IMR-90 (cell line): ENCODE results near the gene GRID1. TPM values are rescaled to one million over a fixed set of nuclear protein-coding genes. Genes with fewer than 3 reads are reported as not detected.

Experiments
- ATAC-seq: fragments of 200-7000 bp; cut with Tn5 transposase; 2 replicates; pipeline ENCODE4 v1.9.1; 2020; ENCODE audit warnings: low read depth, mild to moderate bottlenecking, moderate library complexity
- BruUV-seq: library from RNA; stranded (reverse); fragments of 400-500 nt; replicated peaks from 2 replicates; lab custom pipeline; 2021; lab: Mats Ljungman, UMichigan
- CTCF ChIA-PET: fragments of 300-600 bp; formaldehyde crosslinking; extraction: SDS; loops from one replicate; lab custom pipeline; 2021; ENCODE audit warnings: antibody characterized with exemption; lab: Yijun Ruan, JAX
- POLR2A ChIA-PET: fragments of 300-600 bp; sonication (Branson Sonifier 250); formaldehyde crosslinking; loops from one replicate; lab custom pipeline; 2022; ENCODE audit warnings: antibody characterized with exemption; ENCODE audit not compliant: unreplicated experiment; lab: Charles Lee
- DNase-seq: peaks from one replicate; pipeline ENCODE4 v3.0.0; 2013
- H2AFZ ChIP-seq: replicated peaks from 2 replicates; pipeline ENCODE3; 2013; ENCODE audit warnings: low read length, mild to moderate bottlenecking; ENCODE audit not compliant: poor library complexity
- H2AK5ac ChIP-seq: 2 replicates; pipeline ENCODE4 v1.6.1; 2013; ENCODE audit warnings: low read depth, low read length, inconsistent platforms
- H2AK9ac ChIP-seq: replicated peaks from 2 replicates; pipeline ENCODE3; 2013; ENCODE audit warnings: mild to moderate bottlenecking, low read depth, low read length, moderate library complexity; ENCODE audit not compliant: poor library complexity
- H2BK120ac ChIP-seq: 2 replicates; pipeline ENCODE4 v1.6.1; 2013; ENCODE audit warnings: low read depth, low read length, inconsistent platforms
- H2BK15ac ChIP-seq: 3 replicates; pipeline ENCODE4 v1.6.1; 2013; ENCODE audit warnings: low read depth, low read length, inconsistent platforms
- H2BK20ac ChIP-seq: 2 replicates; pipeline ENCODE4 v1.6.1; 2013; ENCODE audit warnings: low read depth, mild to moderate bottlenecking, inconsistent platforms, low read length, moderate library complexity
- H2BK5ac ChIP-seq: 2 replicates; pipeline ENCODE4 v1.6.1; 2013; ENCODE audit warnings: mild to moderate bottlenecking, low read depth, low read length, inconsistent platforms; ENCODE audit not compliant: poor library complexity, severe bottlenecking
- H3K14ac ChIP-seq: replicated peaks from 2 replicates; pipeline ENCODE4 v1.6.1; 2013; ENCODE audit warnings: low read depth, low read length, inconsistent platforms
- H3K18ac ChIP-seq: 2 replicates; pipeline ENCODE4 v1.6.1; 2013; ENCODE audit warnings: low read depth, low read length, control low read depth
- H3K23ac ChIP-seq: 2 replicates; pipeline ENCODE4 v1.6.1; 2013; ENCODE audit warnings: low read depth, low read length, inconsistent platforms
- H3K27ac ChIP-seq: 2 replicates; pipeline ENCODE4 v1.5.1; 2013; ENCODE audit warnings: mild to moderate bottlenecking, control low read depth, low read length; ENCODE audit not compliant: insufficient read depth
- H3K27me3 ChIP-seq: 2 replicates; pipeline ENCODE4 v1.6.1; 2013; ENCODE audit warnings: low read length; ENCODE audit not compliant: control insufficient read depth, insufficient read depth
- H3K36me3 ChIP-seq: 2 replicates; pipeline ENCODE4 v1.6.1; 2013; ENCODE audit warnings: low read length, mixed read lengths; ENCODE audit not compliant: control insufficient read depth, insufficient read depth
- H3K4ac ChIP-seq: 2 replicates; pipeline ENCODE4 v1.6.1; 2013; ENCODE audit warnings: low read depth, low read length, inconsistent platforms
- H3K4me1 ChIP-seq: 2 replicates; pipeline ENCODE4 v1.6.1; 2013; ENCODE audit warnings: low read length, mixed read lengths; ENCODE audit not compliant: control insufficient read depth, insufficient read depth
- H3K4me2 ChIP-seq: 2 replicates; pipeline ENCODE4 v1.6.1; 2013; ENCODE audit warnings: low read depth, mild to moderate bottlenecking, control low read depth, low read length, moderate library complexity
- H3K4me3 ChIP-seq: 2 replicates; pipeline ENCODE4 v1.5.1; 2013; ENCODE audit warnings: low read depth, mild to moderate bottlenecking, control low read depth, low read length, moderate library complexity; ENCODE audit not compliant: insufficient read depth
- H3K56ac ChIP-seq: 2 replicates; pipeline ENCODE4 v1.6.1; 2013; ENCODE audit warnings: low read length, inconsistent platforms; ENCODE audit not compliant: insufficient read depth; ENCODE audit errors: extremely low read depth
- H3K79me1 ChIP-seq, 2 experiments: 2 replicates each; pipeline ENCODE4 v1.6.1; 2013; ENCODE audit warnings: low read length in 2 of 2, inconsistent platforms in 1 of 2, low read depth in 1 of 2
- H3K9ac ChIP-seq: 2 replicates; pipeline ENCODE4 v1.6.1; 2013; ENCODE audit warnings: low read depth, low read length, control low read depth
- H3K9me1 ChIP-seq: 2 replicates; pipeline ENCODE4 v1.6.1; 2013; ENCODE audit warnings: low read length, inconsistent platforms; ENCODE audit not compliant: insufficient read depth
- H3K9me3 ChIP-seq: 2 replicates; pipeline ENCODE4 v1.6.1; 2013; ENCODE audit warnings: low read length; ENCODE audit not compliant: control insufficient read depth, insufficient read depth
- H4K20me1 ChIP-seq: 2 replicates; pipeline ENCODE4 v1.6.1; 2013; ENCODE audit warnings: low read length, inconsistent platforms; ENCODE audit not compliant: insufficient read depth
- H4K5ac ChIP-seq: 2 replicates; pipeline ENCODE4 v1.6.1; 2013; ENCODE audit warnings: mild to moderate bottlenecking, low read depth, low read length, control low read depth
- H4K8ac ChIP-seq, 2 experiments: 2 replicates each; pipeline ENCODE4 v1.6.1; 2013; ENCODE audit warnings: low read depth in 2 of 2, low read length in 2 of 2, control low read depth in 1 of 2, inconsistent platforms in 1 of 2
- H4K91ac ChIP-seq: 2 replicates; pipeline ENCODE4 v1.6.1; 2013; ENCODE audit warnings: low read depth, low read length, inconsistent platforms; ENCODE audit not compliant: insufficient read depth
- BHLHE40 ChIP-seq: fragments of 150-350 bp; IDR thresholded peaks from 2 replicates; pipeline ENCODE4 v1.6.1; 2016; ENCODE audit warnings: mild to moderate bottlenecking, low read depth, low read length
- CEBPB ChIP-seq: IDR thresholded peaks from 2 replicates; pipeline ENCODE4 v1.6.1; 2012; ENCODE audit warnings: low read depth, low read length, improper control_type of control experiment
- CTCF ChIP-seq: conservative IDR thresholded peaks from 2 replicates; pipeline ENCODE4 v1.5.1; 2012; ENCODE audit warnings: mild to moderate bottlenecking, low read depth, low read length, improper control_type of control experiment
- FOS ChIP-seq: fragments of 150-350 bp; IDR thresholded peaks from 2 replicates; pipeline ENCODE4 v1.6.1; 2016; ENCODE audit warnings: low read depth, low read length
- MAFK ChIP-seq: IDR thresholded peaks from 2 replicates; pipeline ENCODE4 v1.6.1; 2012; ENCODE audit warnings: low read depth, low read length, improper control_type of control experiment
- MAZ ChIP-seq: IDR thresholded peaks from 2 replicates; pipeline ENCODE4 v1.6.1; 2012; ENCODE audit warnings: low read depth, mild to moderate bottlenecking, low read length, improper control_type of control experiment, moderate library complexity, borderline replicate concordance
- NFE2L2 ChIP-seq: fragments of 150-350 bp; IDR thresholded peaks from 2 replicates; pipeline ENCODE4 v1.6.1; 2016; ENCODE audit warnings: low read depth, mild to moderate bottlenecking, low read length
- SMC3 ChIP-seq: fragments of 150-350 bp; IDR thresholded peaks from 2 replicates; pipeline ENCODE4 v1.6.1; 2016; ENCODE audit warnings: low read depth, mild to moderate bottlenecking, antibody characterized with exemption, low read length, moderate library complexity
- WGBS, 2 experiments: methylation state at CpG; one replicate each; pipeline versions ENCODE4 v1.1.5 to v1.1.7; 2013; ENCODE audit warnings: missing lambda C conversion rate in 2 of 2; ENCODE audit not compliant: insufficient read length in 1 of 2; ENCODE audit errors: extremely low coverage in 2 of 2; 5-methylcytosine and 5-hydroxymethylcytosine counted together
- dilution Hi-C: fragments of 300-500 bp; cut with HindIII; formaldehyde crosslinking; loops from one replicate; pipeline ENCODE4 v1.14.3; 2018; ENCODE audit warnings: low sequenced_read_pairs; ENCODE audit not compliant: unreplicated experiment
- in situ Hi-C: fragments of 300-500 bp; cut with MboI; formaldehyde crosslinking; loops from 3 replicates; pipeline ENCODE4 v1.14.3; 2019; ENCODE audit warnings: low sequenced_read_pairs, inconsistent platforms, mixed read lengths
- intact Hi-C: fragments of 100-400 bp; cut with micrococcal nuclease; formaldehyde crosslinking; loops from 2 replicates; pipeline ENCODE4 v1.10.0; 2022
- polyA plus RNA-seq, 3 experiments: library from polyadenylated mRNA; depleted of rRNA; stranded (reverse); fragments of >200 nt; gene quantifications; 2 replicates each; pipeline ENCODE4 v1.2.3, GENCODE V29; 2012; ENCODE audit warnings: low replicate concordance in 1 of 3
- total RNA-seq: library from RNA; depleted of rRNA; stranded (reverse); fragments of >200 nt; gene quantifications from 2 replicates; pipeline ENCODE4 v1.2.3, GENCODE V29; 2012

GRID1 gene
- total and polyA plus RNA-seq, 2 of the 4 experiments (the other 2 are of a cell fraction): not detected

- no peak for DNase-seq
- Histone ChIP-seq H3K9ac (no peak overlapping the region), H4K91ac (no peak overlapping the region), H3K9me3 (peaks cover 34% of the 10 kb centered on the region), H4K5ac (no peak overlapping the region), H3K27me3 (no peaks in the 10 kb centered on the region), H2BK5ac (no peak overlapping the region), H4K8ac (no peak overlapping the region), H3K27ac (no peak overlapping the region), H3K4me3 (no peak overlapping the region), H3K4me1 (no peaks in the 10 kb centered on the region), H3K23ac (no peak overlapping the region), H3K4ac (no peak overlapping the region), H3K4me2 (no peak overlapping the region), H2BK20ac (no peak overlapping the region), H2BK15ac (no peak overlapping the region), H3K79me1 (no peaks in the 10 kb centered on the region), H2AFZ (no peak overlapping the region), H2AK9ac (no peak overlapping the region), H3K36me3 (no peaks in the 10 kb centered on the region), H3K18ac (no peak overlapping the region), H4K20me1 (no peaks in the 10 kb centered on the region), H3K56ac (no peak overlapping the region), H3K9me1 (no peaks in the 10 kb centered on the region), H2AK5ac (no peak overlapping the region), H3K14ac (no peak overlapping the region), H2BK120ac (no peak overlapping the region)
- dilution Hi-C loops (no loop called here), in situ Hi-C loops (no loop called here), intact Hi-C loops (no loop called here)
- ChIA-PET CTCF (no interaction called here), POLR2A (no interaction called here)
- no peak for ATAC-seq
- WGBS, 2 experiments: 67% methylated on average over 1 of the region's 5 CpGs; no CpG with 5 or more reads in 1 of the 2 experiments
- no TSS peak for BruUV-seq
- TF ChIP-seq MAZ (no peak), SMC3 (no peak), CEBPB (no peak), NFE2L2 (no peak), BHLHE40 (no peak), CTCF (no peak), FOS (no peak), MAFK (no peak)
Observed at GRCh38 chr10:85597006-85597405, 769.6 kb downstream of the GRID1 start.
